ENCODE measurements around the gene ANKRD11.

The ANKRD11 gene

GRCh38 chr16:89490439-89491237 is at the start of gene ANKRD11:
TSS of gene ANKRD11 (minus strand) at chr16:89490561. CDS start at chr16:89317019, 173,542 bp downstream.
- peak; percentile 95 for FAIRE-seq

- FAIRE-seq, result no peak
These were observed 47.9 kb upstream of the ANKRD11 start for GRCh38 chr16:89538286-89538685.

- FAIRE-seq, result no peak
These were observed 47.2 kb upstream of the ANKRD11 start for GRCh38 chr16:89537549-89537925.

GRCh38 chr16:89536886-89537548 is 46.7 kb upstream of the ANKRD11 start:
- no peak for FAIRE-seq

- no peak for FAIRE-seq
These were observed 46.0 kb upstream of the ANKRD11 start for GRCh38 chr16:89536371-89536770.

GRCh38 chr16:89534252-89534756 is 43.9 kb upstream of the ANKRD11 start:
- no peak for FAIRE-seq

- no peak for FAIRE-seq
These were observed 41.6 kb upstream of the ANKRD11 start for GRCh38 chr16:89531821-89532526.

GRCh38 chr16:89530401-89531381 is 40.3 kb upstream of the ANKRD11 start:
- FAIRE-seq, result no peak

GRCh38 chr16:89529097-89529496 is 38.7 kb upstream of the ANKRD11 start:
- no peak for FAIRE-seq

GRCh38 chr16:89525146-89525913 is 35.0 kb upstream of the ANKRD11 start:
- FAIRE-seq, result no peak

GRCh38 chr16:89523680-89524344 is 33.5 kb upstream of the ANKRD11 start:
- FAIRE-seq, result no peak

GRCh38 chr16:89522287-89522686 is 31.9 kb upstream of the ANKRD11 start:
- FAIRE-seq, result no peak

- FAIRE-seq, result no peak
These were observed 29.5 kb upstream of the ANKRD11 start for GRCh38 chr16:89519881-89520280.

- no peak for FAIRE-seq
These were observed 26.8 kb upstream of the ANKRD11 start for GRCh38 chr16:89517128-89517527.

- FAIRE-seq, result no peak
These were observed 22.1 kb upstream of the ANKRD11 start for GRCh38 chr16:89512453-89512852.

GRCh38 chr16:89511374-89511773 is 21.0 kb upstream of the ANKRD11 start:
- FAIRE-seq, result no peak

GRCh38 chr16:89510526-89510925 is 20.2 kb upstream of the ANKRD11 start:
- no peak for FAIRE-seq

- FAIRE-seq, result no peak
These were observed 17.7 kb upstream of the ANKRD11 start, which contains the start of gene SPG7 for GRCh38 chr16:89507834-89508590. TSS of gene SPG7 (plus strand) at chr16:89508403. CDS start at chr16:89508418, 15 bp downstream.

GRCh38 chr16:89507214-89507833 is 17.0 kb upstream of the ANKRD11 start:
- no peak for FAIRE-seq

All from endometrium (tissue), 2 donors.